Uterus (tissue), 2 donors: ENCODE measurements around the gene TASOR2.

Experiments used
- CTCF ChIP-seq, 4 experiments: fragments of 200-600 bp in 2 of 4; fragments of 450-650 bp in 2 of 4; sonication (generic) in 2 of 4; IDR thresholded peaks; one replicate each; pipeline ENCODE4 v1.5.1; 2016 to 2019; ENCODE audit warnings: antibody characterized with exemption in 4 of 4, mild to moderate bottlenecking in 2 of 4, moderate library complexity in 1 of 4
- POLR2A ChIP-seq, 2 donors: fragments of 450-650 bp; IDR thresholded peaks; one replicate each; pipeline ENCODE4 v1.6.1; 2016; ENCODE audit warnings: antibody characterized with exemption in 2 of 2, mild to moderate bottlenecking in 1 of 2, moderate library complexity in 1 of 2

- TF ChIP-seq CTCF (IDR thresholded peaks at IDR 0.05) (no peak), POLR2A (IDR thresholded peaks at IDR 0.05) (no peak)
Measured at GRCh38 chr10:5679037-5679435, 5.6 kb upstream of the TASOR2 start.
